HL-60 (cell line): ENCODE results near the gene ABCD1.

Experiments used
- GABPA ChIP-seq: IDR thresholded peaks from 2 replicates; pipeline ENCODE4 v1.6.1; 2012; ENCODE audit warnings: low read depth
- POLR2AphosphoS5 ChIP-seq: IDR thresholded peaks from 2 replicates; pipeline ENCODE4 v1.6.1; 2012; ENCODE audit warnings: low read depth
- SPI1 ChIP-seq: IDR thresholded peaks from 2 replicates; pipeline ENCODE4 v1.6.1; 2012; ENCODE audit warnings: low read depth, mild to moderate bottlenecking, borderline replicate concordance
- TF ChIP-seq, protein P1 (sequence below): IDR thresholded peaks from one replicate; pipeline ENCODE4 v1.5.1; 2011; ENCODE audit warnings: low read length, control low read depth, inconsistent platforms; ENCODE audit not compliant: insufficient read depth
- TF ChIP-seq, protein P2 (sequence below): IDR thresholded peaks from 2 replicates; pipeline ENCODE4 v1.6.1; 2012; ENCODE audit warnings: low read depth; ENCODE audit not compliant: insufficient replicate concordance

GRCh38 chrX:153783378-153784013, 58.8 kb downstream of the ABCD1 start:
- TF ChIP-seq, protein P1, sequence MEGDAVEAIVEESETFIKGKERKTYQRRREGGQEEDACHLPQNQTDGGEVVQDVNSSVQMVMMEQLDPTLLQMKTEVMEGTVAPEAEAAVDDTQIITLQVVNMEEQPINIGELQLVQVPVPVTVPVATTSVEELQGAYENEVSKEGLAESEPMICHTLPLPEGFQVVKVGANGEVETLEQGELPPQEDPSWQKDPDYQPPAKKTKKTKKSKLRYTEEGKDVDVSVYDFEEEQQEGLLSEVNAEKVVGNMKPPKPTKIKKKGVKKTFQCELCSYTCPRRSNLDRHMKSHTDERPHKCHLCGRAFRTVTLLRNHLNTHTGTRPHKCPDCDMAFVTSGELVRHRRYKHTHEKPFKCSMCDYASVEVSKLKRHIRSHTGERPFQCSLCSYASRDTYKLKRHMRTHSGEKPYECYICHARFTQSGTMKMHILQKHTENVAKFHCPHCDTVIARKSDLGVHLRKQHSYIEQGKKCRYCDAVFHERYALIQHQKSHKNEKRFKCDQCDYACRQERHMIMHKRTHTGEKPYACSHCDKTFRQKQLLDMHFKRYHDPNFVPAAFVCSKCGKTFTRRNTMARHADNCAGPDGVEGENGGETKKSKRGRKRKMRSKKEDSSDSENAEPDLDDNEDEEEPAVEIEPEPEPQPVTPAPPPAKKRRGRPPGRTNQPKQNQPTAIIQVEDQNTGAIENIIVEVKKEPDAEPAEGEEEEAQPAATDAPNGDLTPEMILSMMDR: no peak
- TF ChIP-seq, protein P2, sequence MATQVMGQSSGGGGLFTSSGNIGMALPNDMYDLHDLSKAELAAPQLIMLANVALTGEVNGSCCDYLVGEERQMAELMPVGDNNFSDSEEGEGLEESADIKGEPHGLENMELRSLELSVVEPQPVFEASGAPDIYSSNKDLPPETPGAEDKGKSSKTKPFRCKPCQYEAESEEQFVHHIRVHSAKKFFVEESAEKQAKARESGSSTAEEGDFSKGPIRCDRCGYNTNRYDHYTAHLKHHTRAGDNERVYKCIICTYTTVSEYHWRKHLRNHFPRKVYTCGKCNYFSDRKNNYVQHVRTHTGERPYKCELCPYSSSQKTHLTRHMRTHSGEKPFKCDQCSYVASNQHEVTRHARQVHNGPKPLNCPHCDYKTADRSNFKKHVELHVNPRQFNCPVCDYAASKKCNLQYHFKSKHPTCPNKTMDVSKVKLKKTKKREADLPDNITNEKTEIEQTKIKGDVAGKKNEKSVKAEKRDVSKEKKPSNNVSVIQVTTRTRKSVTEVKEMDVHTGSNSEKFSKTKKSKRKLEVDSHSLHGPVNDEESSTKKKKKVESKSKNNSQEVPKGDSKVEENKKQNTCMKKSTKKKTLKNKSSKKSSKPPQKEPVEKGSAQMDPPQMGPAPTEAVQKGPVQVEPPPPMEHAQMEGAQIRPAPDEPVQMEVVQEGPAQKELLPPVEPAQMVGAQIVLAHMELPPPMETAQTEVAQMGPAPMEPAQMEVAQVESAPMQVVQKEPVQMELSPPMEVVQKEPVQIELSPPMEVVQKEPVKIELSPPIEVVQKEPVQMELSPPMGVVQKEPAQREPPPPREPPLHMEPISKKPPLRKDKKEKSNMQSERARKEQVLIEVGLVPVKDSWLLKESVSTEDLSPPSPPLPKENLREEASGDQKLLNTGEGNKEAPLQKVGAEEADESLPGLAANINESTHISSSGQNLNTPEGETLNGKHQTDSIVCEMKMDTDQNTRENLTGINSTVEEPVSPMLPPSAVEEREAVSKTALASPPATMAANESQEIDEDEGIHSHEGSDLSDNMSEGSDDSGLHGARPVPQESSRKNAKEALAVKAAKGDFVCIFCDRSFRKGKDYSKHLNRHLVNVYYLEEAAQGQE: no peak
- TF ChIP-seq POLR2AphosphoS5 (no peak), GABPA (no peak), SPI1 (no peak)
